Stomach (tissue), 4 donors: ENCODE data around the gene CCDC124.

ENCODE experiments used
- CTCF ChIP-seq, 7 experiments: fragments of 450-650 bp in 4 of 7; fragments of 200-600 bp in 3 of 7; sonication (generic) in 3 of 7; IDR thresholded peaks; one replicate each; pipeline ENCODE4 v1.5.1; 2016 to 2019; ENCODE audit warnings: antibody characterized with exemption in 7 of 7, control low read depth in 2 of 7, mild to moderate bottlenecking in 1 of 7
- EP300 ChIP-seq: sonication (generic); formaldehyde crosslinking; IDR thresholded peaks from one replicate; pipeline ENCODE4 v1.6.1; 2017; ENCODE audit warnings: antibody characterized with exemption
- POLR2AphosphoS5 ChIP-seq, 3 donors: sonication (generic); formaldehyde crosslinking; IDR thresholded peaks; one replicate each; pipeline ENCODE4 v1.6.1; 2016; ENCODE audit warnings: antibody characterized with exemption in 3 of 3

DNA sequence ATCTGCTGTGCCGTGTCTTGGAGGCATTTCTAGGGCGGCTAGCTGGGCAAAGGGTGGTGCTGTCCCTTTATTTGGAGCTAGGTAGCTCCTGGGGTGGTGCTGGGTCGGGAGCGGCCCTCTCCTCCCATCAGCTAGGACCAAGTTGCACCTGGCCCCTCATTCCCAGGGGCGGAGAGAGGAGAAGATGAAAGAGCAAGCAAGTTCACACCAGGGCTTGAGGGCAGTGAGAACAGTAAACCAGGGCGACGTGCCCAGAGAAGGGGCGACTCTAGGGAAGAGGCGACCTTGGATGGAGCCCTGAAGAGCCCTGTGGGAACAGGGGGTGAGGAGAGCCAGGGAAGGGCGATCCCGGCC, 17.1 kb downstream of the CCDC124 start:
- no peak for TF ChIP-seq EP300
- no peak for TF ChIP-seq CTCF (IDR thresholded peaks at IDR 0.05)
- no peak for TF ChIP-seq POLR2AphosphoS5 (IDR thresholded peaks at IDR 0.05)
